Thyroid gland (tissue), 4 donors: ENCODE results near the gene PITPNB.

Experiments used
- CTCF ChIP-seq, 6 experiments: fragments of 200-600 bp in 3 of 6; fragments of 450-650 bp in 3 of 6; sonication (generic) in 3 of 6; IDR thresholded peaks; one replicate each; pipeline ENCODE4 v1.5.1; 2016 to 2019; ENCODE audit warnings: antibody characterized with exemption in 6 of 6, mild to moderate bottlenecking in 2 of 6, inconsistent platforms in 1 of 6, moderate library complexity in 1 of 6
- POLR2A ChIP-seq, 2 donors: fragments of 450-650 bp; IDR thresholded peaks; one replicate each; pipeline ENCODE4 v1.6.1; 2017; ENCODE audit warnings: antibody characterized with exemption in 2 of 2, mild to moderate bottlenecking in 2 of 2, moderate library complexity in 1 of 2

GRCh38 chr22:27825174-27825573 is 93.9 kb downstream of the PITPNB start:
- TF ChIP-seq CTCF (IDR thresholded peaks at IDR 0.05) (peak in 1 of 6 experiments; percentile 8), POLR2A (IDR thresholded peaks at IDR 0.05) (no peak)
